Jurkat, Clone E6-1 (cell line): ENCODE measurements around the gene CLDN9.

Experiments used
- DNase-seq: peaks from one replicate; pipeline ENCODE4 v3.0.0-alpha.2; 2011; ENCODE audit warnings: low read depth, low spot score
- H3K4me3 ChIP-seq: 2 replicates; pipeline ENCODE4 v1.5.1; 2011; ENCODE audit warnings: mild to moderate bottlenecking, low read length, control low read depth, moderate library complexity

The CLDN9 gene

GRCh38 chr16:3060339-3061127 is 47.8 kb downstream of the CLDN9 start:
- DNase-seq, result no peak
- no peak overlapping the region for H3K4me3 ChIP-seq

GRCh38 chr16:3062553-3062952 is 49.8 kb downstream of the CLDN9 start:
- H3K4me3 ChIP-seq, result no peak overlapping the region
- no peak for DNase-seq

- no peak for DNase-seq
- H3K4me3 ChIP-seq, result no peak overlapping the region
Measured at GRCh38 chr16:3063625-3064386, 51.1 kb downstream of the CLDN9 start.
